K562 (cell line): Measurements from ENCODE around the gene HKDC1.

ENCODE experiments used
- CREM ChIP-seq: IDR thresholded peaks from 2 replicates; pipeline ENCODE4 v1.6.1; 2014; ENCODE audit warnings: antibody characterized with exemption, low read depth
- CTCF ChIP-seq, 3 experiments: IDR thresholded peaks in 2 of 3; conservative IDR thresholded peaks in 1 of 3; 2 replicates each; pipeline ENCODE4 v1.5.1; 2011 to 2012; ENCODE audit warnings: low read length in 3 of 3, mild to moderate bottlenecking in 3 of 3, control low read depth in 2 of 3, improper control_type of control experiment in 1 of 3, inconsistent platforms in 1 of 3, low read depth in 1 of 3, mixed read lengths in 1 of 3, moderate library complexity in 1 of 3; ENCODE audit not compliant: insufficient read depth in 2 of 3
- SREBF1 ChIP-seq: fragments of 150-350 bp; IDR thresholded peaks from 2 replicates; pipeline ENCODE4 v1.6.1; 2014; ENCODE audit warnings: antibody characterized with exemption, low read depth, low read length, borderline replicate concordance
- TBP ChIP-seq: optimal IDR thresholded peaks from 2 replicates; pipeline ENCODE3; 2011; ENCODE audit warnings: low read depth, low read length, improper control_type of control experiment
- ZNF274 ChIP-seq: IDR thresholded peaks from 2 replicates; pipeline ENCODE4 v1.6.1; 2011; ENCODE audit warnings: low read depth, mild to moderate bottlenecking, low read length, moderate library complexity, borderline replicate concordance

GRCh38 chr10:69262292-69262751, 42.2 kb downstream of the HKDC1 start:
- TF ChIP-seq CTCF (IDR thresholded peaks at IDR 0.05 in 2 of 3, conservative IDR thresholded peaks at IDR 0.05 in 1 of 3; ENCODE audit: insufficient read depth in 2 of 3, low read depth in 1 of 3, low read length in 3 of 3) (no peak), TBP (no peak), ZNF274 (no peak), SREBF1 (no peak), CREM (no peak)
